GM23338 (cell line): ENCODE data around the gene CRACDL.

Experiments used
- CTCF ChIP-seq, 2 experiments: fragments of 200-600 bp in 1 of 2; sonication (generic) in 1 of 2; conservative IDR thresholded peaks; 2 replicates each; pipeline versions ENCODE4 v1.5.1 to v1.6.1; 2016 to 2017; ENCODE audit warnings: antibody characterized with exemption in 2 of 2, low read depth in 2 of 2, mild to moderate bottlenecking in 2 of 2, moderate library complexity in 1 of 2
- EZH2 ChIP-seq: fragments of 200-600 bp; sonication (generic); IDR thresholded peaks from one replicate; pipeline ENCODE4 v1.8.0; 2017; ENCODE audit warnings: antibody characterized with exemption, mild to moderate bottlenecking, low read depth; ENCODE audit not compliant: unreplicated experiment

GRCh38 chr2:98901702-98902101 is 34.3 kb downstream of the CRACDL start:
- TF ChIP-seq CTCF (conservative IDR thresholded peaks at IDR 0.05; ENCODE audit: low read depth in 2 of 2) (no peak), EZH2 (no peak)
